HepG2 (cell line): ENCODE data around the gene SPATS2. TPM values are rescaled to one million over a fixed set of nuclear protein-coding genes. Genes with fewer than 3 reads are reported as not detected.
A peak's percentile ranks its signal among the peaks of the same experiment; 100 is the strongest.

ENCODE experiments used
- ATRX ChIP-seq: sonication (generic); formaldehyde crosslinking; IDR thresholded peaks from 2 replicates; pipeline ENCODE4 v1.4.0; 2020; ENCODE audit warnings: missing genetic modification reagents, borderline replicate concordance
- FOXC1 ChIP-seq: sonication (generic); formaldehyde crosslinking; IDR thresholded peaks from 2 replicates; pipeline ENCODE4 v1.8.0; 2022; ENCODE audit warnings: mild to moderate bottlenecking, missing genetic modification reagents, borderline replicate concordance
- HNRNPL ChIP-seq: fragments of 200-400 bp; formaldehyde crosslinking; IDR thresholded peaks from 2 replicates; pipeline ENCODE4 v1.6.1; 2017; ENCODE audit warnings: mild to moderate bottlenecking, low read depth, low read length
- LCORL ChIP-seq, 2 experiments: fragments of 450-650 bp in 1 of 2; sonication (generic) in 1 of 2; formaldehyde crosslinking in 1 of 2; IDR thresholded peaks; 2 replicates each; pipeline versions ENCODE4 v1.5.0 to v1.6.1; 2017 to 2020; ENCODE audit warnings: antibody characterized with exemption in 1 of 2, missing genetic modification reagents in 1 of 2
- MYNN ChIP-seq: sonication (generic); formaldehyde crosslinking; IDR thresholded peaks from 2 replicates; pipeline ENCODE4 v1.4.0; 2020; ENCODE audit warnings: mild to moderate bottlenecking, low read depth, missing genetic modification reagents
- NKX3-1 ChIP-seq: sonication (generic); formaldehyde crosslinking; IDR thresholded peaks from 2 replicates; pipeline ENCODE4 v1.5.0; 2020; ENCODE audit warnings: missing genetic modification reagents
- NONO ChIP-seq, 2 experiments: fragments of 450-650 bp in 1 of 2; sonication (generic) in 1 of 2; formaldehyde crosslinking in 1 of 2; IDR thresholded peaks in 1 of 2; conservative IDR thresholded peaks in 1 of 2; 2 replicates each; pipeline versions ENCODE4 v1.6.1 to v1.8.0; 2017 to 2022; ENCODE audit warnings: mild to moderate bottlenecking in 1 of 2, missing genetic modification reagents in 1 of 2, moderate library complexity in 1 of 2
- NRL ChIP-seq: sonication (generic); formaldehyde crosslinking; IDR thresholded peaks from 2 replicates; pipeline ENCODE4 v1.5.0; 2020; ENCODE audit warnings: missing genetic modification reagents, mild to moderate bottlenecking, moderate library complexity, borderline replicate concordance
- PITX1 ChIP-seq: sonication (generic); formaldehyde crosslinking; IDR thresholded peaks from 2 replicates; pipeline ENCODE4 v1.5.1; 2020; ENCODE audit warnings: mild to moderate bottlenecking, missing genetic modification reagents
- POLR2AphosphoS2 ChIP-seq: IDR thresholded peaks from 2 replicates; pipeline ENCODE4 v1.6.1; 2011; ENCODE audit warnings: low read depth, low read length, improper control_type of control experiment
- ZNF160 ChIP-seq: sonication (generic); formaldehyde crosslinking; IDR thresholded peaks from 2 replicates; pipeline ENCODE4 v1.8.0; 2022; ENCODE audit warnings: mild to moderate bottlenecking, inconsistent platforms, missing genetic modification reagents
- ZNF232 ChIP-seq: sonication (generic); formaldehyde crosslinking; IDR thresholded peaks from 2 replicates; pipeline ENCODE4 v1.4.0; 2020; ENCODE audit warnings: missing genetic modification reagents, borderline replicate concordance
- polyA plus RNA-seq, 8 experiments: library from polyadenylated mRNA; depleted of rRNA in 3 of 8; stranded (reverse) in 7 of 8; unstranded in 1 of 8; fragments of >200 nt; fragmentation: Illumina TruSeq in 4 of 8; extraction: Trizol in 4 of 8; gene quantifications; 2 replicates each; pipeline versions ENCODE4 v1.2.1 to v1.2.3, GENCODE V29; 2011 to 2016; ENCODE audit warnings: low read depth in 4 of 8, missing spikeins in 1 of 8, mixed read lengths in 1 of 8; ENCODE audit not compliant: insufficient read depth in 1 of 8
- total RNA-seq, 5 experiments: library from RNA; depleted of rRNA; stranded (reverse); fragments of >200 nt; fragmentation: Illumina TruSeq; extraction: Trizol; gene quantifications; 2 replicates each; pipeline ENCODE4 v1.2.3, GENCODE V29; 2016; ENCODE audit warnings: low read depth in 1 of 5
- TF ChIP-seq, protein P1 (sequence below): sonication (generic); formaldehyde crosslinking; IDR thresholded peaks from 2 replicates; pipeline ENCODE4 v1.4.0; 2020; ENCODE audit warnings: missing genetic modification reagents
- TF ChIP-seq, protein P2 (sequence below): sonication (generic); formaldehyde crosslinking; IDR thresholded peaks from 2 replicates; pipeline ENCODE4 v1.4.0; 2020; ENCODE audit warnings: missing genetic modification reagents, low read depth, mild to moderate bottlenecking, borderline replicate concordance
- TF ChIP-seq, protein P3 (sequence below): sonication (generic); formaldehyde crosslinking; IDR thresholded peaks from 2 replicates; pipeline ENCODE4 v1.8.0; 2022; ENCODE audit warnings: low read depth, missing genetic modification reagents
- TF ChIP-seq, protein P4 (sequence below): sonication (generic); formaldehyde crosslinking; IDR thresholded peaks from 2 replicates; pipeline ENCODE4 v1.4.0; 2020; ENCODE audit warnings: missing genetic modification reagents

Gene SPATS2
- total and polyA plus RNA-seq, 2 of the 13 experiments (the other 11 are each of a cell fraction or from before 2014, with no cell fraction given), result 19.3 to 28.1 TPM

DNA sequence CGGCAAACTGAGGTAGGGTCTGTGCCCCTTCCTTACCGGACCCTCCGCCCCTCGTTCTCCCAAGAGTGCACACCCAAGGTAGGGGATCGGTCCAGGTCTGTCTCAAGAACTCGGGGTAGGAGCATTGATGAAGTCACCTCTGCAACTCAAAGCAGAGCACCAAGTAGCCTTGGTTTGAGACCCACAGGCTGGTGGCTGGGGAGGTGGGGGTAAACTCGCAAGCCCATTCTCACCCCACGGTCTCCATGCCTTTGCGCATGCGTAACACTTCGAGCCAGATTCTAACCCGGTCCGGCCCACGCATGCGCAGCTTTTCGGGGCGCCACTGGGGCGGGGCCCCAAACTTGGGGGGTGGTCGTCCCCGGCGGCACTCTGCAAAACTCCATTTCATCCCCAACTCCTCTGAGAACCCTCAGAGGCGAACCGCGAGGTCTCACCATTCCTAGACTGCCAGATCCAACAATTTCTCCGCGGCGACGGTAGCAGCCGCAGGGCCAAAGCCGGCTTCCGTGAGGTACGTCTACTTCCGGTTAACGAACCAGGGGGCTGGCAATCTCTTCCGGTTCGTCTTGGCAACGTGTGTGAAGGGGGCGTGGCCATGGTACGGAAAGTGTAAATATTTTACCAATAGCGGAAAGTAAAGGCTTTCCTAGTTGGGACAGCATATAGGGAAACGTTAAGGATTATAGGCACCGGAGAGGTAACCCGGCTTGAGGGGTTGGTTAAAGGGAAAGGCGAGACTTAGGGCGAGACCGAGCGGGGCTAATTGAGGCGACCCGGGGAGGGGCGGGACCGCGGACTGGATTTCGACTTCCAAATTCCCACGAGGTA lies 200.6 kb downstream of the SPATS2 start, which contains the start of gene MCRS1 (continued):
- TF ChIP-seq, protein P1, sequence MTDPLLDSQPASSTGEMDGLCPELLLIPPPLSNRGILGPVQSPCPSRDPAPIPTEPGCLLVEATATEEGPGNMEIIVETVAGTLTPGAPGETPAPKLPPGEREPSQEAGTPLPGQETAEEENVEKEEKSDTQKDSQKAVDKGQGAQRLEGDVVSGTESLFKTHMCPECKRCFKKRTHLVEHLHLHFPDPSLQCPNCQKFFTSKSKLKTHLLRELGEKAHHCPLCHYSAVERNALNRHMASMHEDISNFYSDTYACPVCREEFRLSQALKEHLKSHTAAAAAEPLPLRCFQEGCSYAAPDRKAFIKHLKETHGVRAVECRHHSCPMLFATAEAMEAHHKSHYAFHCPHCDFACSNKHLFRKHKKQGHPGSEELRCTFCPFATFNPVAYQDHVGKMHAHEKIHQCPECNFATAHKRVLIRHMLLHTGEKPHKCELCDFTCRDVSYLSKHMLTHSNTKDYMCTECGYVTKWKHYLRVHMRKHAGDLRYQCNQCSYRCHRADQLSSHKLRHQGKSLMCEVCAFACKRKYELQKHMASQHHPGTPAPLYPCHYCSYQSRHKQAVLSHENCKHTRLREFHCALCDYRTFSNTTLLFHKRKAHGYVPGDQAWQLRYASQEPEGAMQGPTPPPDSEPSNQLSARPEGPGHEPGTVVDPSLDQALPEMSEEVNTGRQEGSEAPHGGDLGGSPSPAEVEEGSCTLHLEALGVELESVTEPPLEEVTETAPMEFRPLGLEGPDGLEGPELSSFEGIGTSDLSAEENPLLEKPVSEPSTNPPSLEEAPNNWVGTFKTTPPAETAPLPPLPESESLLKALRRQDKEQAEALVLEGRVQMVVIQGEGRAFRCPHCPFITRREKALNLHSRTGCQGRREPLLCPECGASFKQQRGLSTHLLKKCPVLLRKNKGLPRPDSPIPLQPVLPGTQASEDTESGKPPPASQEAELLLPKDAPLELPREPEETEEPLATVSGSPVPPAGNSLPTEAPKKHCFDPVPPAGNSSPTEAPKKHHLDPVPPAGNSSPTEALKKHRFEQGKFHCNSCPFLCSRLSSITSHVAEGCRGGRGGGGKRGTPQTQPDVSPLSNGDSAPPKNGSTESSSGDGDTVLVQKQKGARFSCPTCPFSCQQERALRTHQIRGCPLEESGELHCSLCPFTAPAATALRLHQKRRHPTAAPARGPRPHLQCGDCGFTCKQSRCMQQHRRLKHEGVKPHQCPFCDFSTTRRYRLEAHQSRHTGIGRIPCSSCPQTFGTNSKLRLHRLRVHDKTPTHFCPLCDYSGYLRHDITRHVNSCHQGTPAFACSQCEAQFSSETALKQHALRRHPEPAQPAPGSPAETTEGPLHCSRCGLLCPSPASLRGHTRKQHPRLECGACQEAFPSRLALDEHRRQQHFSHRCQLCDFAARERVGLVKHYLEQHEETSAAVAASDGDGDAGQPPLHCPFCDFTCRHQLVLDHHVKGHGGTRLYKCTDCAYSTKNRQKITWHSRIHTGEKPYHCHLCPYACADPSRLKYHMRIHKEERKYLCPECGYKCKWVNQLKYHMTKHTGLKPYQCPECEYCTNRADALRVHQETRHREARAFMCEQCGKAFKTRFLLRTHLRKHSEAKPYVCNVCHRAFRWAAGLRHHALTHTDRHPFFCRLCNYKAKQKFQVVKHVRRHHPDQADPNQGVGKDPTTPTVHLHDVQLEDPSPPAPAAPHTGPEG (CRISPR knock-in tag), result no peak; the same call in 1 of the 2 replicates
- no peak for TF ChIP-seq NKX3-1 (CRISPR knock-in tag)
- TF ChIP-seq MYNN, result no peak
- TF ChIP-seq ZNF160 (CRISPR knock-in tag), result no peak
- TF ChIP-seq ATRX (CRISPR knock-in tag), result no peak
- peak; percentile 14; the same call in 1 of the 2 replicates for TF ChIP-seq ZNF232 (CRISPR knock-in tag)
- TF ChIP-seq NRL, result peak; percentile 67; the same call in 1 of the 2 replicates
- no peak for TF ChIP-seq PITX1 (CRISPR knock-in tag)
- TF ChIP-seq, protein P2, sequence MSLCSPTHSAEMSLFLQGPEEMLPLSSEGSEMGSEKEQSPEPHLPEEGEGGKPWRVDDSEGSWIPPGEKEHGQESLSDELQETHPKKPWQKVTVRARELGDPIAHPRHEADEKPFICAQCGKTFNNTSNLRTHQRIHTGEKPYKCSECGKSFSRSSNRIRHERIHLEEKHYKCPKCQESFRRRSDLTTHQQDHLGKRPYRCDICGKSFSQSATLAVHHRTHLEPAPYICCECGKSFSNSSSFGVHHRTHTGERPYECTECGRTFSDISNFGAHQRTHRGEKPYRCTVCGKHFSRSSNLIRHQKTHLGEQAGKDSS (CRISPR knock-in tag), result no peak
- peak; percentile 43 for TF ChIP-seq FOXC1
- TF ChIP-seq HNRNPL, result no peak
- TF ChIP-seq POLR2AphosphoS2, result peak; percentile 63; the same call in 1 of the 2 replicates
- TF ChIP-seq LCORL (IDR thresholded peaks at IDR 0.05), result no peak
- no peak for TF ChIP-seq LCORL (CRISPR knock-in tag; IDR thresholded peaks at IDR 0.05)
- no peak for TF ChIP-seq NONO (IDR thresholded peaks at IDR 0.05)
- TF ChIP-seq NONO (CRISPR knock-in tag; conservative IDR thresholded peaks at IDR 0.05), result peak; percentile 63; the same call in 1 of the 2 replicates
- TF ChIP-seq, protein P3, sequence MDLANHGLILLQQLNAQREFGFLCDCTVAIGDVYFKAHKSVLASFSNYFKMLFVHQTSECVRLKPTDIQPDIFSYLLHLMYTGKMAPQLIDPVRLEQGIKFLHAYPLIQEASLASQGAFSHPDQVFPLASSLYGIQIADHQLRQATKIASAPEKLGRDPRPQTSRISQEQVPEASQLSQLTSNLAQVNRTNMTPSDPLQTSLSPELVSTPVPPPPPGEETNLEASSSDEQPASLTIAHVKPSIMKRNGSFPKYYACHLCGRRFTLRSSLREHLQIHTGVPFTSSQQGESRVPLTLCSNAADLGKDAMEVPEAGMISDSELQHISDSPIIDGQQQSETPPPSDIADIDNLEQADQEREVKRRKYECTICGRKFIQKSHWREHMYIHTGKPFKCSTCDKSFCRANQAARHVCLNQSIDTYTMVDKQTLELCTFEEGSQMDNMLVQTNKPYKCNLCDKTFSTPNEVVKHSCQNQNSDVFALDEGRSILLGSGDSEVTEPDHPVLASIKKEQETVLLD (CRISPR knock-in tag), result peak; percentile 74; the same call in 1 of the 2 replicates
- TF ChIP-seq, protein P4, sequence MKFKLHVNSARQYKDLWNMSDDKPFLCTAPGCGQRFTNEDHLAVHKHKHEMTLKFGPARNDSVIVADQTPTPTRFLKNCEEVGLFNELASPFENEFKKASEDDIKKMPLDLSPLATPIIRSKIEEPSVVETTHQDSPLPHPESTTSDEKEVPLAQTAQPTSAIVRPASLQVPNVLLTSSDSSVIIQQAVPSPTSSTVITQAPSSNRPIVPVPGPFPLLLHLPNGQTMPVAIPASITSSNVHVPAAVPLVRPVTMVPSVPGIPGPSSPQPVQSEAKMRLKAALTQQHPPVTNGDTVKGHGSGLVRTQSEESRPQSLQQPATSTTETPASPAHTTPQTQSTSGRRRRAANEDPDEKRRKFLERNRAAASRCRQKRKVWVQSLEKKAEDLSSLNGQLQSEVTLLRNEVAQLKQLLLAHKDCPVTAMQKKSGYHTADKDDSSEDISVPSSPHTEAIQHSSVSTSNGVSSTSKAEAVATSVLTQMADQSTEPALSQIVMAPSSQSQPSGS (CRISPR knock-in tag), result 0 out of 2 replicates have a peak, but pooled peaks have one; percentile 59
